DND-41 (cell line): Measurements from ENCODE around the gene ZNF638.

Experiments used
- ATAC-seq: fragments of 200-7000 bp; cut with Tn5 transposase; 3 replicates; pipeline ENCODE4 v1.9.1; 2021; ENCODE audit warnings: low read depth; ENCODE audit not compliant: insufficient read depth
- DNase-seq: peaks from one replicate; pipeline ENCODE4 v3.0.0-alpha.2; 2020
- H2AFZ ChIP-seq: 2 replicates; pipeline ENCODE4 v1.6.0; 2012; ENCODE audit warnings: low read depth, low read length
- H3K27ac ChIP-seq: 2 replicates; pipeline ENCODE4 v1.5.1; 2012; ENCODE audit warnings: low read length, inconsistent platforms
- H3K27me3 ChIP-seq: fragments of 200-600 bp; sonication (generic); 2 replicates; pipeline ENCODE4 v1.6.0; 2012; ENCODE audit warnings: low read length, mild to moderate bottlenecking, inconsistent platforms; ENCODE audit not compliant: insufficient read depth, poor library complexity
- H3K36me3 ChIP-seq: 2 replicates; pipeline ENCODE4 v1.5.1; 2012; ENCODE audit warnings: low read length, inconsistent platforms; ENCODE audit not compliant: insufficient read depth
- H3K4me1 ChIP-seq: 2 replicates; pipeline ENCODE4 v1.5.1; 2012; ENCODE audit warnings: mild to moderate bottlenecking, low read length; ENCODE audit not compliant: insufficient read depth
- H3K4me2 ChIP-seq: 2 replicates; pipeline ENCODE4 v1.6.0; 2012; ENCODE audit warnings: mild to moderate bottlenecking, moderate library complexity, low read length, inconsistent platforms; ENCODE audit not compliant: insufficient read depth
- H3K4me3 ChIP-seq, 2 experiments: fragments of 200-600 bp in 1 of 2; shearing (Covaris generic) in 1 of 2; 2 replicates each; pipeline ENCODE4 v1.5.1; 2012 to 2016; ENCODE audit warnings: inconsistent platforms in 2 of 2, low read length in 2 of 2, mild to moderate bottlenecking in 2 of 2, low read depth in 1 of 2, moderate library complexity in 1 of 2
- H3K79me2 ChIP-seq: 2 replicates; pipeline ENCODE4 v1.6.0; 2012; ENCODE audit warnings: low read length, inconsistent platforms; ENCODE audit not compliant: insufficient read depth
- H3K9ac ChIP-seq: 2 replicates; pipeline ENCODE4 v1.6.0; 2012; ENCODE audit warnings: low read depth, mild to moderate bottlenecking, inconsistent platforms, low read length, moderate library complexity
- H3K9me3 ChIP-seq: 2 replicates; pipeline ENCODE4 v1.5.1; 2012; ENCODE audit warnings: low read length, moderate library complexity, mild to moderate bottlenecking, inconsistent platforms; ENCODE audit not compliant: insufficient read depth, severe bottlenecking
- H4K20me1 ChIP-seq: 2 replicates; pipeline ENCODE4 v1.6.0; 2012; ENCODE audit warnings: low read length; ENCODE audit not compliant: insufficient read depth
- EZH2 ChIP-seq: IDR thresholded peaks from 3 replicates; pipeline ENCODE4 v1.6.1; 2012; ENCODE audit warnings: borderline replicate concordance, low read depth, mild to moderate bottlenecking, moderate library complexity, low read length, inconsistent platforms; ENCODE audit not compliant: severe bottlenecking
- TF ChIP-seq, protein P1 (sequence below): IDR thresholded peaks from 2 replicates; pipeline ENCODE4 v1.5.1; 2012; ENCODE audit warnings: borderline replicate concordance, low read length, moderate library complexity, mild to moderate bottlenecking; ENCODE audit not compliant: poor library complexity, severe bottlenecking; ENCODE audit errors: extremely low read depth

Gene ZNF638

DNA sequence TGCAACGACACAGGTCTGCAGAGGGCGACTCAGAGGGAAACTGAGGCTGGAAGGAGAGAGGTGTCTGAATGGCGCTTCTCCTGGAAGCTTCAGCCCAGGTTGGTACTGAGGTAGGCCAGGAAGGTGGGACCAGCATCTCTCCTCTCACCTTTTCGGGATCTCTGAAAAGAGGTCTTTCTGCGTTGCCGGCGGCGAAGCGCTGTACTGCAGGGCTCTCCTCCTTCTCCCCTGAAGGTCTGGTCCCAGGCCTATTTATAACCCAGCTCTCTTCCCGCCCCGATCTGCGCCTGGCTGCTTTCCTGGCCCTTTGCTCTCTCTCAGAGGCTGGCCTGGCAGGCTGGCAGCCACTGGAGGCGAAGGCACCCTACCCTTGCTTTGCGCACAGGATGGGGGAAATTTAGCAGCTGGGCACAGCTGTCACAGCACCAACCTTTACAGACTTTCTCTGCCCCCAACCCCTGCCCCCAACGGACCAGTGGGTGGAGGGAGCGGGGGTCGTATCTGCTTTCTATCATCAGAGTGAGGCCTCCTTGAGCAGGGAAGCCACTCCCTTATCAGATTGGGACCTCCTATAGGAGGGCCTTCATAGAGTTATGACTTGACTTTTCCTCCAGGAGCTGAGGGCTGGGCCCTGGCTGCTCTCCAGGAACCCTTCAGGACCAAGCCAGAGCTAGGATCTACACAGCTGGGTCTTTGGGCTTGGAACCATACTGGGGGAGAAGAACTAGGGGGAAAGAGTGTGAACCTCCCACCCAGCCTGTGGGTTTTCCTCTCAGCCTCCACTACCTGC is 122.8 kb downstream of the ZNF638 start:
- no peak overlapping the region for H3K9ac ChIP-seq
- TF ChIP-seq, protein P1, sequence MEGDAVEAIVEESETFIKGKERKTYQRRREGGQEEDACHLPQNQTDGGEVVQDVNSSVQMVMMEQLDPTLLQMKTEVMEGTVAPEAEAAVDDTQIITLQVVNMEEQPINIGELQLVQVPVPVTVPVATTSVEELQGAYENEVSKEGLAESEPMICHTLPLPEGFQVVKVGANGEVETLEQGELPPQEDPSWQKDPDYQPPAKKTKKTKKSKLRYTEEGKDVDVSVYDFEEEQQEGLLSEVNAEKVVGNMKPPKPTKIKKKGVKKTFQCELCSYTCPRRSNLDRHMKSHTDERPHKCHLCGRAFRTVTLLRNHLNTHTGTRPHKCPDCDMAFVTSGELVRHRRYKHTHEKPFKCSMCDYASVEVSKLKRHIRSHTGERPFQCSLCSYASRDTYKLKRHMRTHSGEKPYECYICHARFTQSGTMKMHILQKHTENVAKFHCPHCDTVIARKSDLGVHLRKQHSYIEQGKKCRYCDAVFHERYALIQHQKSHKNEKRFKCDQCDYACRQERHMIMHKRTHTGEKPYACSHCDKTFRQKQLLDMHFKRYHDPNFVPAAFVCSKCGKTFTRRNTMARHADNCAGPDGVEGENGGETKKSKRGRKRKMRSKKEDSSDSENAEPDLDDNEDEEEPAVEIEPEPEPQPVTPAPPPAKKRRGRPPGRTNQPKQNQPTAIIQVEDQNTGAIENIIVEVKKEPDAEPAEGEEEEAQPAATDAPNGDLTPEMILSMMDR, result no peak
- TF ChIP-seq EZH2, result no peak
- no peak overlapping the region for H3K4me3 ChIP-seq
- ATAC-seq (no peak), DNase-seq (no peak)
- no peaks in the 10 kb centered on the region for H3K27me3 ChIP-seq
- no peak overlapping the region for H3K4me2 ChIP-seq
- H3K36me3 ChIP-seq, result no peaks in the 10 kb centered on the region
- no peak overlapping the region for H2AFZ ChIP-seq
- H3K9me3 ChIP-seq, result no peaks in the 10 kb centered on the region
- no peak overlapping the region for H3K27ac ChIP-seq
- H4K20me1 ChIP-seq, result no peaks in the 10 kb centered on the region
- no peaks in the 10 kb centered on the region for H3K4me1 ChIP-seq
- no peaks in the 10 kb centered on the region for H3K79me2 ChIP-seq

DNA sequence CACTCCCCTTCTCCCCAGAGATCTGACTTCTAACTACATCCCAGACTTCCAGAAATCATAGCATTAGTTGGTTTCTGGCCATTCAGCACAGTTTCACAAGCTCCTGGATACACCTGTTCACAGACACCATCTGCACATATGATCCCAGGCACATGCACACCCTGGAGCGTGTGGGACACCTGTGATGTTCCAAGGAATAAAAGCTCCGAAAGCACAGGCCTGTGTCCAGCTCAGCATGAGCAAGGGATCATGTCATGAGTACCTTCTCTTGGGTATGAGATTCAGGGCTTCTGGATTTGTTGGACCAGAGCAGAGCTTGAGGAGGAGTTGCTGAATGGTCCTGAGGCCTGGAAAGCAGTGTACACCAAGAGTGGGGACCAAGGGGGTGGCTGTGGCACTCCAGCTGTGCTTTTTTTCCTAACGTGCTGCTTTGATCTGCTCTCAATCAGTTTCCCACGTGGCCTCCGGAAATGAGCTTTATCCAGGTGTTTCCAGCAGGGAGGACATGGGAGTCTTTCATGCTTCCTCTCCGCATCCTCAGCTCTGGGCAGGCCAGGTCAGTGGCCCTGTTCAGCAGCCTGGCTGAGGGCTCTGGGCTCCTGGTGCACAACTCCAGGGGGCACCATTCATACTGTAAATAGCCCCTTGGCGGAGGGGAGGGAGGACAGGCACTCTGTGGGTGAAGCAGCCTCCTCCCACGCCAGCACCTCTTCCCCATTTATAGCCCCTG is 123.6 kb downstream of the ZNF638 start:
- no peak overlapping the region for H2AFZ ChIP-seq
- H3K4me2 ChIP-seq, result no peak overlapping the region
- H3K79me2 ChIP-seq, result no peaks in the 10 kb centered on the region
- H3K9me3 ChIP-seq, result no peaks in the 10 kb centered on the region
- no peaks in the 10 kb centered on the region for H4K20me1 ChIP-seq
- no peak overlapping the region for H3K4me3 ChIP-seq
- no peaks in the 10 kb centered on the region for H3K27me3 ChIP-seq
- no peak for DNase-seq
- no peaks in the 10 kb centered on the region for H3K4me1 ChIP-seq
- 0 out of 3 replicates have a peak, but pooled peaks have one; percentile 15 for ATAC-seq
- no peak for TF ChIP-seq EZH2
- TF ChIP-seq, protein P1, result no peak
- H3K9ac ChIP-seq, result no peak overlapping the region
- H3K27ac ChIP-seq, result no peak overlapping the region
- H3K36me3 ChIP-seq, result no peaks in the 10 kb centered on the region

DNA sequence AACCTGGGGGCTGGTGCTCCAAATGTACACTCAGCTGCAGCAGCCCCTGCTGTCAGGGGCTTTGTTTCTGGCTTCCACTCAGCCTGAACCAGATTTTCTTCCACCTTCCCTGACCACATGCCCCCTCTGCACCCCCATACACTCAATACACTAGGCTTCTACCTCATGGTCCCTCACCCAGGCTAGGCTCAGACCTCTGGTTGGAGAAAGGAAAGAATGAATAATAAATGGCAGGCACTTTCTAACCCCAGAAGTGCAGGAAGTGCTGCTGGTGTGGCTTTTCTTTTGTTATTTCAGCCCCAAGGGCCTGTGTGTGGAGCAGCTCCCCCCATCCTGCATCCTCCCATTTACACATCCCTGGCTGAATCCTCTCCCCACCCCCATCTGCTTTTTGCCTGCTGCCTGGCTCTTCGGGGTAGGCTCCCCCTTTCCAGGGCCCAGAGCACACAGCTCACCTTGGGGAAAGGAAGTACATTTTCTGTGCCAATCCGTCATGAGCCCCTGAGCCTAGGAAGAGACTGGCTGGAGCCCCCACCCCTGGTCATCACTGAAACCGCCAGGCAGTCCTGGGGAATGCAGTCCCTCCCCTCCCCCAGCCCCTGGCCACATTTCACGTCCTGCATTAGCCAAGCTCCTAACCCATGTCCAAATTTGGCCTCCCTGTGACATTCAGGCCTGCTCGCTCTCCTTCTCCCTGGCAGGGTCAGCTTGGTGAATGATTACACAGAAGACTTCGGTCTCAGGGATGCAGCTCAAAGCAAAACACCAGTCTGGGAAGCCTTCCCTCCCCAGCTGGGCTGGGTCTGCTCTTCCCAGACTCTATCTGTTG is 124.4 kb downstream of the ZNF638 start:
- DNase-seq (no peak), ATAC-seq (0 out of 3 replicates have a peak, but pooled peaks have one; percentile 6)
- no peak overlapping the region for H3K4me3 ChIP-seq
- H3K9ac ChIP-seq, result no peak overlapping the region
- no peaks in the 10 kb centered on the region for H3K9me3 ChIP-seq
- no peaks in the 10 kb centered on the region for H3K4me1 ChIP-seq
- TF ChIP-seq, protein P1, result no peak
- TF ChIP-seq EZH2, result no peak
- H3K79me2 ChIP-seq, result no peaks in the 10 kb centered on the region
- no peaks in the 10 kb centered on the region for H4K20me1 ChIP-seq
- no peak overlapping the region for H3K27ac ChIP-seq
- no peaks in the 10 kb centered on the region for H3K27me3 ChIP-seq
- H3K36me3 ChIP-seq, result no peaks in the 10 kb centered on the region
- H2AFZ ChIP-seq, result no peak overlapping the region
- no peak overlapping the region for H3K4me2 ChIP-seq
